GM19193 (cell line): ENCODE data around the gene ARMH3.

Experiments
- POLR2A ChIP-seq: IDR thresholded peaks from 4 replicates; pipeline ENCODE4 v1.6.1; 2011; ENCODE audit not compliant: insufficient read depth, insufficient read length; ENCODE audit errors: extremely low read depth

The ARMH3 gene

GRCh38 chr10:101851411-101852116, 204.4 kb downstream of the ARMH3 start:
- no peak for TF ChIP-seq POLR2A

GRCh38 chr10:101850749-101851148, 205.2 kb downstream of the ARMH3 start:
- TF ChIP-seq POLR2A = no peak

- TF ChIP-seq POLR2A = no peak
Observed at GRCh38 chr10:101848894-101849351, 207.1 kb downstream of the ARMH3 start.

GRCh38 chr10:101848408-101848807, 207.6 kb downstream of the ARMH3 start:
- no peak for TF ChIP-seq POLR2A

- TF ChIP-seq POLR2A = no peak
Observed at GRCh38 chr10:101845893-101846292, 210.1 kb downstream of the ARMH3 start.

GRCh38 chr10:101843032-101844021, 212.6 kb downstream of the ARMH3 start, which contains the start of gene KCNIP2:
TSS of gene KCNIP2 (minus strand) at chr10:101843800. CDS start at chr10:101843568, 232 bp downstream.
- no peak for TF ChIP-seq POLR2A

GRCh38 chr10:101841826-101842225, 214.1 kb downstream of the ARMH3 start:
- TF ChIP-seq POLR2A = no peak

- TF ChIP-seq POLR2A = no peak
Observed at GRCh38 chr10:101840741-101841453, 215.1 kb downstream of the ARMH3 start.

GRCh38 chr10:101840102-101840684, 215.8 kb downstream of the ARMH3 start:
- peak; percentile 6 for TF ChIP-seq POLR2A

GRCh38 chr10:101839416-101840063, 216.4 kb downstream of the ARMH3 start:
- peak; percentile 22 for TF ChIP-seq POLR2A

- no peak for TF ChIP-seq POLR2A
Observed at GRCh38 chr10:101839002-101839401, 217.0 kb downstream of the ARMH3 start.

GRCh38 chr10:101838416-101838970, 217.5 kb downstream of the ARMH3 start:
- TF ChIP-seq POLR2A = no peak

- no peak for TF ChIP-seq POLR2A
Observed at GRCh38 chr10:101837748-101838147, 218.2 kb downstream of the ARMH3 start.

- TF ChIP-seq POLR2A = no peak
Observed at GRCh38 chr10:101835362-101835761, 220.6 kb downstream of the ARMH3 start.
